ENCODE measurements around the gene BFSP2. TPM values are rescaled to one million over a fixed set of nuclear protein-coding genes. Genes with fewer than 3 reads are reported as not detected.

Gene BFSP2
- total and polyA plus RNA-seq, 2 donors (not counting 1 experiment from before 2014, with no cell fraction given), result 0.60 to 1.6 TPM

DNA sequence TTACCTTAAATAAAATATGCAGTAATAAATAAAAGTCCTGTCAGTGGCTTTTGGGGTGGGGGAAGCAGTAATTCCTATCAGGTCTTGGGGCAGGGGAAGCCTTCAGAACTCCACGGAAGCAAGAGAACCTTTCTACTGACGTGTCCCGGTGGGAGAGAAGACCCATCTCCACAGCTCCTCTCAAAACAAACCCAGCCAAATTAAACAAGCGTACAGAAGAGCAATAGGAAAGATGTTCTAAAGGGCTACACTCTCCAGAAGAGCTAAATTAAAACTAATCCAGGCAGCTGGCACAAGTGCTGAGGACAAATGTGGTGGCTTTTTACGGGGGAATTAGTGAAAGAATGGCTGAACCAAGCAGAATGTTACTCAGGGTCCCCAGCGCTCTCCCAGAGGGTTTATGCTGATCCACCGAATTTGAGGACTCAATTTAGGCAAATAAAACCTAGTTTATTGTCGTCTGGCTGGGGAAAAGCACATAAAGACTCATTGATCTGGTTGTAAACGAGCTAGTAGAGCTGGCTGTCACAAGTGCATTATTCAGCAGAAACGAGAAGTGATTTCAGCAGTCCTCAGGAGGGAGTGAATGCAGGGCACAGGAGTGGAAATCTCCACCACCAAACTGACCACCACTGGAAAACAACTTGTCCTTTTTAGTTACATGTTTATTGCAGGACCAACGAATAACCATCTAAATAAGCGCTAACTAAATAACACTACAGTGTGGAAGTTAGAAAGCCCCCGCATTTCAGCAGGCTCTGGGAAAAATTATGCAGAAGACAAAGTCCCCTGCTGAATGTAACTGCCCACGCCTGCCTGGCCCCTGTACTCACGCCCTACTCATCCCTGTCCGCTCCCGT is 13.5 kb downstream of the BFSP2 start:
- TF ChIP-seq, protein P1, sequence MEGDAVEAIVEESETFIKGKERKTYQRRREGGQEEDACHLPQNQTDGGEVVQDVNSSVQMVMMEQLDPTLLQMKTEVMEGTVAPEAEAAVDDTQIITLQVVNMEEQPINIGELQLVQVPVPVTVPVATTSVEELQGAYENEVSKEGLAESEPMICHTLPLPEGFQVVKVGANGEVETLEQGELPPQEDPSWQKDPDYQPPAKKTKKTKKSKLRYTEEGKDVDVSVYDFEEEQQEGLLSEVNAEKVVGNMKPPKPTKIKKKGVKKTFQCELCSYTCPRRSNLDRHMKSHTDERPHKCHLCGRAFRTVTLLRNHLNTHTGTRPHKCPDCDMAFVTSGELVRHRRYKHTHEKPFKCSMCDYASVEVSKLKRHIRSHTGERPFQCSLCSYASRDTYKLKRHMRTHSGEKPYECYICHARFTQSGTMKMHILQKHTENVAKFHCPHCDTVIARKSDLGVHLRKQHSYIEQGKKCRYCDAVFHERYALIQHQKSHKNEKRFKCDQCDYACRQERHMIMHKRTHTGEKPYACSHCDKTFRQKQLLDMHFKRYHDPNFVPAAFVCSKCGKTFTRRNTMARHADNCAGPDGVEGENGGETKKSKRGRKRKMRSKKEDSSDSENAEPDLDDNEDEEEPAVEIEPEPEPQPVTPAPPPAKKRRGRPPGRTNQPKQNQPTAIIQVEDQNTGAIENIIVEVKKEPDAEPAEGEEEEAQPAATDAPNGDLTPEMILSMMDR (IDR thresholded peaks at IDR 0.05), result no peak
- no peak for TF ChIP-seq EZH2 (IDR thresholded peaks at IDR 0.05; ENCODE audit: borderline replicate concordance, insufficient read depth, low read depth, low read length, poor library complexity, severe bottlenecking)
- no peak overlapping the region for H3K4me2 ChIP-seq (replicated peaks; ENCODE audit: low read depth, low read length, poor library complexity, severe bottlenecking)
- intact Hi-C loops (cut with micrococcal nuclease), result no loop called here
- H3K9ac ChIP-seq (ENCODE audit: low read length), result no peak overlapping the region
- no peak overlapping the region for H3K4me3 ChIP-seq (ENCODE audit: control extremely low read depth in 1 of 5, extremely low read depth in 1 of 5, insufficient read depth in 1 of 5, low read depth in 2 of 5, low read length in 4 of 5)
- peaks cover 5% of the 10 kb centered on the region for H3K4me1 Mint-ChIP-seq
- DNase-seq, result no peak
- H4K20me1 ChIP-seq (ENCODE audit: control insufficient read depth, insufficient read depth, low read length, poor library complexity, severe bottlenecking), result no peaks in the 10 kb centered on the region
- H2AFZ ChIP-seq (ENCODE audit: insufficient read depth, low read depth, low read length, poor library complexity, severe bottlenecking), result peak overlapping the region; percentile 36
- H3K36me3 ChIP-seq (replicated peaks in 1 of 2; ENCODE audit: control extremely low read depth in 1 of 2, control insufficient read depth in 1 of 2, extremely low read depth in 1 of 2, insufficient read depth in 2 of 2, low read length in 1 of 2), result no peaks in the 10 kb centered on the region
- peaks cover 18% of the 10 kb centered on the region for H3K27me3 Mint-ChIP-seq
- no peaks in the 10 kb centered on the region for H3K9me3 Mint-ChIP-seq (ENCODE audit: insufficient read depth)
- peaks cover 0 to 8% (median 4%) of the 10 kb centered on the region in 4 experiments for H3K27me3 ChIP-seq (replicated peaks in 1 of 4; ENCODE audit: control extremely low read depth in 1 of 4, control insufficient read depth in 3 of 4, insufficient read depth in 4 of 4, low read length in 3 of 4)
- H3K79me2 ChIP-seq (ENCODE audit: control insufficient read depth, insufficient read depth, low read length), result no peaks in the 10 kb centered on the region
- ChIA-PET CTCF (interaction anchor here (0.8 to 2.0 kb wide), 4 partner anchors 11 to 165 kb away, joined by 3 to 4 read pairs (median 4); no protein-coding TSS in a partner anchor), POLR2A (no interaction called here)
- H3K4me1 ChIP-seq (ENCODE audit: control insufficient read depth in 2 of 2, insufficient read depth in 2 of 2, low read length in 2 of 2), result no peaks in the 10 kb centered on the region
- no peaks in the 10 kb centered on the region for H3K9me3 ChIP-seq (ENCODE audit: control extremely low read depth in 1 of 3, control insufficient read depth in 2 of 3, insufficient read depth in 1 of 3, low read length in 2 of 3)
- WGBS (ENCODE audit: insufficient coverage), result 28% methylated on average over 9 of the region's 17 CpGs
- H3K27ac Mint-ChIP-seq, result no peak overlapping the region
- H3K27ac ChIP-seq (ENCODE audit: low read length in 2 of 2), result no peak overlapping the region
- peak; percentile 33 for ATAC-seq (ENCODE audit: low read depth)
- H3K4me3 Mint-ChIP-seq, result no peak overlapping the region

DNA sequence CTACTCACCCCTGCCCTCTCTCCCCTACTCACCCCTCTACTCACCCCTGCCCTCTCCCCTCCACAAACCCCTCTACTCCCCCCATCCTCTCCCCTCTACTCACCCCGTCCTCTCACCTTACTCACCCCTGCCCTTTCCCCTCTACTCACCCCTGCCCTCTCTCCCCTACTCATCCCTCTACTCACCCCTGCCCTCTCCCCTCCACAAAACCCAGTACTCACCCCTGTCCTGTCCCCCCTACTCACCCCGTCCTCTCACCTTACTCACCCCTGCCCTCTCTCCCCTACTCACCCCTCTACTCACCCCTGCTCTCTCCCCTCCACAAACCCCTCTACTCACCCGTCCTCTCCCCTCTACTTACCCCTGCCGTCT is 14.2 kb downstream of the BFSP2 start:
- H3K4me2 ChIP-seq (replicated peaks; ENCODE audit: low read depth, low read length, poor library complexity, severe bottlenecking), result no peak overlapping the region
- Mint-ChIP-seq H3K27ac (no peak overlapping the region), H3K4me1 (peaks cover 5% of the 10 kb centered on the region), H3K27me3 (peaks cover 14% of the 10 kb centered on the region), H3K4me3 (no peak overlapping the region), H3K9me3 (ENCODE audit: insufficient read depth) (no peaks in the 10 kb centered on the region)
- H3K9me3 ChIP-seq (ENCODE audit: control extremely low read depth in 1 of 3, control insufficient read depth in 2 of 3, insufficient read depth in 1 of 3, low read length in 2 of 3), result no peaks in the 10 kb centered on the region
- no peaks in the 10 kb centered on the region for H3K4me1 ChIP-seq (ENCODE audit: control insufficient read depth in 2 of 2, insufficient read depth in 2 of 2, low read length in 2 of 2)
- H3K79me2 ChIP-seq (ENCODE audit: control insufficient read depth, insufficient read depth, low read length), result no peaks in the 10 kb centered on the region
- 90% methylated on average over 3 of the region's 4 CpGs for WGBS (ENCODE audit: insufficient coverage)
- TF ChIP-seq, protein P1 (IDR thresholded peaks at IDR 0.05), result no peak
- TF ChIP-seq EZH2 (IDR thresholded peaks at IDR 0.05; ENCODE audit: borderline replicate concordance, insufficient read depth, low read depth, low read length, poor library complexity, severe bottlenecking), result no peak
- ATAC-seq (ENCODE audit: low read depth), result no peak
- CTCF ChIA-PET, result interaction anchor here (0.8 to 1.0 kb wide), 2 partner anchors 10 to 23 kb away, joined by 3 to 4 read pairs; no protein-coding TSS in a partner anchor
- H3K27ac ChIP-seq (ENCODE audit: low read length in 2 of 2), result no peak overlapping the region
- no peaks in the 10 kb centered on the region for H4K20me1 ChIP-seq (ENCODE audit: control insufficient read depth, insufficient read depth, low read length, poor library complexity, severe bottlenecking)
- H3K27me3 ChIP-seq (replicated peaks in 1 of 4; ENCODE audit: control extremely low read depth in 1 of 4, control insufficient read depth in 3 of 4, insufficient read depth in 4 of 4, low read length in 3 of 4), result peaks cover 0 to 11% (median 5%) of the 10 kb centered on the region in 4 experiments
- H2AFZ ChIP-seq (ENCODE audit: insufficient read depth, low read depth, low read length, poor library complexity, severe bottlenecking), result no peak overlapping the region
- H3K9ac ChIP-seq (ENCODE audit: low read length), result no peak overlapping the region
- H3K36me3 ChIP-seq (replicated peaks in 1 of 2; ENCODE audit: control extremely low read depth in 1 of 2, control insufficient read depth in 1 of 2, extremely low read depth in 1 of 2, insufficient read depth in 2 of 2, low read length in 1 of 2), result no peaks in the 10 kb centered on the region
- intact Hi-C loops (cut with micrococcal nuclease), result no loop called here
- no peak for DNase-seq
- no peak overlapping the region for H3K4me3 ChIP-seq (ENCODE audit: control extremely low read depth in 1 of 5, extremely low read depth in 1 of 5, insufficient read depth in 1 of 5, low read depth in 2 of 5, low read length in 4 of 5)
- POLR2A ChIA-PET, result no interaction called here
